ENCODE measurements around the gene RGS9.
"Not testable (repeated sequence)": the region's sequence is repeated elsewhere in the genome, so short reads cannot be mapped to it uniquely, and the experiment has no call there.

GRCh38 chr17:65180752-65181236, 43.6 kb downstream of the RGS9 start:
- TF ChIP-seq EZH2 (optimal IDR thresholded peaks at IDR 0.05; ENCODE audit: low read depth, low read length); CTCF (IDR thresholded peaks at IDR 0.05; ENCODE audit: low read length); EZH2phosphoT487 (IDR thresholded peaks at IDR 0.05; ENCODE audit: low read length): not testable (repeated sequence)

All from MM.1S (cell line).